WTC11 (cell line): ENCODE results near the gene ESYT3. TPM values are rescaled to one million over a fixed set of nuclear protein-coding genes. Genes with fewer than 3 reads are reported as not detected.

ENCODE experiments used
- ATAC-seq: fragments of 200-7000 bp; cut with Tn5 transposase; 2 replicates; pipeline ENCODE4 v1.10.0; 2021; ENCODE audit warnings: mild to moderate bottlenecking, moderate library complexity
- CTCF ChIA-PET: fragments of 300-600 bp; sonication (Branson Sonifier 250); formaldehyde crosslinking; loops from one replicate; lab custom pipeline; 2021; ENCODE audit warnings: antibody characterized with exemption; lab: Charles Lee
- POLR2A ChIA-PET: fragments of 350-600 bp; sonication (Branson Sonifier 250); formaldehyde crosslinking; loops from one replicate; lab custom pipeline; 2021; ENCODE audit warnings: antibody characterized with exemption; lab: Charles Lee
- DNase-seq: peaks from one replicate; pipeline ENCODE4 v3.0.0; 2021; ENCODE audit warnings: low spot score
- H3K27ac Mint-ChIP-seq: 2 replicates; pipeline ENCODE4 v1.8.0; 2021; ENCODE audit warnings: mixed read lengths
- H3K27me3 Mint-ChIP-seq: 2 replicates; pipeline ENCODE4 v1.8.0; 2021; ENCODE audit warnings: low read depth, mild to moderate bottlenecking, moderate library complexity, mixed read lengths
- H3K36me3 Mint-ChIP-seq: 2 replicates; pipeline ENCODE4 v1.8.0; 2021; ENCODE audit warnings: mixed read lengths
- H3K4me1 Mint-ChIP-seq: 2 replicates; pipeline ENCODE4 v1.8.0; 2022; ENCODE audit warnings: mixed read lengths
- H3K4me3 Mint-ChIP-seq: 2 replicates; pipeline ENCODE4 v1.8.0; 2021; ENCODE audit warnings: mild to moderate bottlenecking, moderate library complexity, mixed read lengths
- H3K9me3 Mint-ChIP-seq: 2 replicates; pipeline ENCODE4 v1.8.0; 2021; ENCODE audit warnings: mixed read lengths
- AR ChIP-seq: fragments of 250-450 bp; sonication (Bioruptor Pico); IDR thresholded peaks from 2 replicates; pipeline ENCODE4 v1.9.0; 2021; ENCODE audit warnings: mild to moderate bottlenecking
- CREB1 ChIP-seq: sonication (generic); formaldehyde crosslinking; IDR thresholded peaks from 2 replicates; pipeline ENCODE4 v1.8.0; 2023; ENCODE audit warnings: mild to moderate bottlenecking, missing genetic modification reagents
- CREM ChIP-seq: sonication (generic); formaldehyde crosslinking; IDR thresholded peaks from 2 replicates; pipeline ENCODE4 v1.8.1; 2022; ENCODE audit warnings: mild to moderate bottlenecking, missing genetic modification reagents, moderate library complexity
- ELF4 ChIP-seq: sonication (generic); formaldehyde crosslinking; IDR thresholded peaks from 2 replicates; pipeline ENCODE4 v1.8.1; 2022; ENCODE audit warnings: low read depth, mild to moderate bottlenecking, moderate library complexity, missing genetic modification reagents
- EMX1 ChIP-seq: fragments of 250-450 bp; sonication (Bioruptor Pico); IDR thresholded peaks from 2 replicates; pipeline ENCODE4 v1.8.0; 2021; ENCODE audit warnings: mild to moderate bottlenecking
- ESRRA ChIP-seq: sonication (generic); formaldehyde crosslinking; IDR thresholded peaks from 2 replicates; pipeline ENCODE4 v1.8.1; 2022; ENCODE audit warnings: mild to moderate bottlenecking, missing genetic modification reagents, borderline replicate concordance
- ETV6 ChIP-seq: sonication (generic); formaldehyde crosslinking; IDR thresholded peaks from 2 replicates; pipeline ENCODE4 v1.8.1; 2022; ENCODE audit warnings: mild to moderate bottlenecking, missing genetic modification reagents
- GABPB1 ChIP-seq: sonication (generic); formaldehyde crosslinking; IDR thresholded peaks from 2 replicates; pipeline ENCODE4 v1.8.1; 2023; ENCODE audit warnings: mild to moderate bottlenecking, missing genetic modification reagents
- GRHL2 ChIP-seq: fragments of 250-450 bp; sonication (Bioruptor Pico); IDR thresholded peaks from 2 replicates; pipeline ENCODE4 v1.8.0; 2022; ENCODE audit warnings: mild to moderate bottlenecking, moderate library complexity; ENCODE audit not compliant: insufficient replicate concordance, severe bottlenecking
- IRF2 ChIP-seq: sonication (generic); formaldehyde crosslinking; IDR thresholded peaks from 2 replicates; pipeline ENCODE4 v1.8.0; 2022; ENCODE audit warnings: low read depth, missing genetic modification reagents, borderline replicate concordance
- JUN ChIP-seq: sonication (generic); formaldehyde crosslinking; IDR thresholded peaks from 2 replicates; pipeline ENCODE4 v1.8.0; 2023; ENCODE audit warnings: mild to moderate bottlenecking, missing genetic modification reagents
- KAT7 ChIP-seq: sonication (generic); formaldehyde crosslinking; IDR thresholded peaks from 2 replicates; pipeline ENCODE4 v1.8.1; 2023; ENCODE audit warnings: missing genetic modification reagents, mild to moderate bottlenecking, borderline replicate concordance
- MLX ChIP-seq: sonication (generic); formaldehyde crosslinking; IDR thresholded peaks from 2 replicates; pipeline ENCODE4 v1.8.1; 2023; ENCODE audit warnings: mild to moderate bottlenecking, missing genetic modification reagents, moderate library complexity
- MYBL2 ChIP-seq: sonication (generic); formaldehyde crosslinking; IDR thresholded peaks from 2 replicates; pipeline ENCODE4 v1.8.1; 2023; ENCODE audit warnings: mild to moderate bottlenecking, moderate library complexity, missing genetic modification reagents
- NR1H2 ChIP-seq: sonication (generic); formaldehyde crosslinking; IDR thresholded peaks from 2 replicates; pipeline ENCODE4 v1.9.0; 2021; ENCODE audit warnings: mild to moderate bottlenecking, moderate library complexity, missing genetic modification reagents
- NR2C2 ChIP-seq: sonication (generic); formaldehyde crosslinking; IDR thresholded peaks from 2 replicates; pipeline ENCODE4 v1.8.0; 2022; ENCODE audit warnings: mild to moderate bottlenecking, missing genetic modification reagents
- NR3C1 ChIP-seq: sonication (generic); formaldehyde crosslinking; conservative IDR thresholded peaks from 2 replicates; pipeline ENCODE4 v1.8.1; 2023; ENCODE audit warnings: low read depth, mild to moderate bottlenecking, missing genetic modification reagents
- RORB ChIP-seq: fragments of 250-450 bp; sonication (Bioruptor Pico); IDR thresholded peaks from 2 replicates; pipeline ENCODE4 v1.9.0; 2021; ENCODE audit warnings: mild to moderate bottlenecking
- SP1 ChIP-seq: sonication (generic); formaldehyde crosslinking; conservative IDR thresholded peaks from 2 replicates; pipeline ENCODE4 v1.8.1; 2022; ENCODE audit warnings: missing genetic modification reagents
- TCF7 ChIP-seq: sonication (generic); formaldehyde crosslinking; IDR thresholded peaks from 2 replicates; pipeline ENCODE4 v1.8.0; 2022; ENCODE audit warnings: mild to moderate bottlenecking, low read depth, missing genetic modification reagents, moderate library complexity
- TEAD1 ChIP-seq: sonication (generic); formaldehyde crosslinking; IDR thresholded peaks from 2 replicates; pipeline ENCODE4 v1.8.0; 2022; ENCODE audit warnings: mild to moderate bottlenecking, missing genetic modification reagents
- TEAD4 ChIP-seq: sonication (generic); formaldehyde crosslinking; IDR thresholded peaks from 2 replicates; pipeline ENCODE4 v1.8.0; 2022; ENCODE audit warnings: mild to moderate bottlenecking, missing genetic modification reagents
- USF1 ChIP-seq: sonication (generic); formaldehyde crosslinking; IDR thresholded peaks from 2 replicates; pipeline ENCODE4 v1.8.0; 2022; ENCODE audit warnings: mild to moderate bottlenecking, missing genetic modification reagents
- ZBTB43 ChIP-seq: sonication (generic); formaldehyde crosslinking; IDR thresholded peaks from 2 replicates; pipeline ENCODE4 v1.8.1; 2023; ENCODE audit warnings: mild to moderate bottlenecking, missing genetic modification reagents
- ZNF281 ChIP-seq: sonication (generic); formaldehyde crosslinking; IDR thresholded peaks from 2 replicates; pipeline ENCODE4 v1.8.0; 2023; ENCODE audit warnings: mild to moderate bottlenecking, missing genetic modification reagents
- ZNF317 ChIP-seq: sonication (generic); formaldehyde crosslinking; IDR thresholded peaks from 2 replicates; pipeline ENCODE4 v1.8.1; 2023; ENCODE audit warnings: low read depth, mild to moderate bottlenecking, moderate library complexity, missing genetic modification reagents, borderline replicate concordance
- ZNF396 ChIP-seq: fragments of 250-450 bp; sonication (Bioruptor Pico); IDR thresholded peaks from 2 replicates; pipeline ENCODE4 v1.8.0; 2021; ENCODE audit warnings: mild to moderate bottlenecking, moderate library complexity, borderline replicate concordance
- ZNF423 ChIP-seq: fragments of 250-450 bp; sonication (Bioruptor Pico); IDR thresholded peaks from 2 replicates; pipeline ENCODE4 v2.1.2; 2022; ENCODE audit warnings: mild to moderate bottlenecking, moderate library complexity
- total RNA-seq: library from RNA; stranded (reverse); gene quantifications from 3 replicates; pipeline ENCODE4 v1.2.3, GENCODE V29; 2021
- TF ChIP-seq, protein P1 (sequence below): fragments of 250-450 bp; sonication (Bioruptor Pico); IDR thresholded peaks from 2 replicates; pipeline ENCODE4 v2.1.2; 2022; ENCODE audit warnings: mild to moderate bottlenecking, moderate library complexity

ESYT3 gene
- total RNA-seq, 1 experiment from 2014 or later: 6.4 TPM

- H3K36me3 Mint-ChIP-seq: peaks cover 2% of the 10 kb centered on the region; the same call in 1 of the 2 replicates
- ChIA-PET CTCF (interaction anchor here (0.6 to 2.6 kb wide), 20 partner anchors 8 to 501 kb away, joined by 3 to 37 read pairs (median 6); partner anchors contain the start of genes CEP70 and DZIP1L), POLR2A (interaction anchor here (0.5 to 1.7 kb wide), 5 partner anchors 18 to 488 kb away, joined by 3 to 4 read pairs (median 3); partner anchors contain the start of genes ARMC8 and MRAS)
- no peaks in the 10 kb centered on the region; the same call in 1 of the 2 replicates for H3K9me3 Mint-ChIP-seq
- H3K4me3 Mint-ChIP-seq: peak overlapping the region; percentile 71
- peaks cover 68% of the 10 kb centered on the region for H3K27me3 Mint-ChIP-seq
- DNase-seq (peak; percentile 54), ATAC-seq (peak; percentile 54)
- no peak overlapping the region for H3K27ac Mint-ChIP-seq
- H3K4me1 Mint-ChIP-seq: peaks cover 9% of the 10 kb centered on the region
- TF ChIP-seq CREM (no peak), GABPB1 (no peak), GRHL2 (no peak), ESRRA (CRISPR knock-in tag) (no peak), MLX (CRISPR knock-in tag) (no peak), EMX1 (CRISPR knock-in tag) (no peak), USF1 (CRISPR knock-in tag) (no peak), ETV6 (no peak), KAT7 (CRISPR knock-in tag) (no peak), TEAD1 (no peak), IRF2 (CRISPR knock-in tag) (0 out of 2 replicates have a peak, but pooled peaks have one; percentile 15), ZNF396 (CRISPR knock-in tag) (no peak), ZNF317 (CRISPR knock-in tag) (no peak), CREB1 (CRISPR knock-in tag) (no peak), ELF4 (CRISPR knock-in tag) (no peak), AR (CRISPR knock-in tag) (no peak), SP1 (CRISPR knock-in tag) (no peak; the same call in 1 of the 2 replicates), MYBL2 (CRISPR knock-in tag) (no peak; the same call in 1 of the 2 replicates), ZNF281 (CRISPR knock-in tag) (no peak), RORB (no peak), JUN (CRISPR knock-in tag) (no peak), ZBTB43 (CRISPR knock-in tag) (0 out of 2 replicates have a peak, but pooled peaks have one; percentile 50), ZNF423 (CRISPR knock-in tag) (peak; percentile 4; the same call in 1 of the 2 replicates), NR3C1 (CRISPR knock-in tag) (no peak), TCF7 (CRISPR knock-in tag) (no peak), NR2C2 (no peak), NR1H2 (no peak), TEAD4 (no peak)
- TF ChIP-seq, protein P1, sequence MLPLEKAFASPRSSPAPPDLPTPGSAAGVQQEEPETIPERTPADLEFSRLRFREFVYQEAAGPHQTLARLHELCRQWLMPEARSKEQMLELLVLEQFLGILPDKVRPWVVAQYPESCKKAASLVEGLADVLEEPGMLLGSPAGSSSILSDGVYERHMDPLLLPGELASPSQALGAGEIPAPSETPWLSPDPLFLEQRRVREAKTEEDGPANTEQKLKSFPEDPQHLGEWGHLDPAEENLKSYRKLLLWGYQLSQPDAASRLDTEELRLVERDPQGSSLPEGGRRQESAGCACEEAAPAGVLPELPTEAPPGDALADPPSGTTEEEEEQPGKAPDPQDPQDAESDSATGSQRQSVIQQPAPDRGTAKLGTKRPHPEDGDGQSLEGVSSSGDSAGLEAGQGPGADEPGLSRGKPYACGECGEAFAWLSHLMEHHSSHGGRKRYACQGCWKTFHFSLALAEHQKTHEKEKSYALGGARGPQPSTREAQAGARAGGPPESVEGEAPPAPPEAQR (CRISPR knock-in tag): no peak
These were observed 708 bp downstream of the ESYT3 start for GRCh38 chr3:138434875-138435772.
